ENCODE measurements around the gene CREB5. TPM values are rescaled to one million over a fixed set of nuclear protein-coding genes. Genes with fewer than 3 reads are reported as not detected.

The CREB5 gene
- total RNA-seq, 1 experiment from 2014 or later = 0.49 TPM

GRCh38 chr7:28748933-28749584 lies 336.7 kb downstream of the CREB5 start:
- Histone ChIP-seq H3K9ac (ENCODE audit: low read length) (no peak overlapping the region), H3K4me1 (ENCODE audit: control insufficient read depth in 1 of 2, insufficient read depth in 2 of 2, low read length in 2 of 2) (peaks cover 9 to 13% of the 10 kb centered on the region in 2 experiments), H3K36me3 (ENCODE audit: control insufficient read depth in 1 of 2, insufficient read depth in 2 of 2, low read length in 2 of 2) (no peaks in the 10 kb centered on the region), H3K79me2 (ENCODE audit: insufficient read depth, low read length) (no peaks in the 10 kb centered on the region), H3K4me3 (replicated peaks in 1 of 2; ENCODE audit: low read depth in 1 of 2, low read length in 2 of 2) (no peak overlapping the region), H4K20me1 (ENCODE audit: insufficient read depth) (no peaks in the 10 kb centered on the region), H3K27ac (ENCODE audit: low read depth, low read length) (no peak overlapping the region), H3K4me2 (ENCODE audit: low read length) (peak overlapping the region; percentile 35), H3K27me3 (ENCODE audit: insufficient read depth, low read length) (peaks cover 7% of the 10 kb centered on the region; the same call in 1 of the 2 replicates), H3K9me3 (ENCODE audit: control insufficient read depth in 1 of 2, insufficient read depth in 1 of 2, low read depth in 1 of 2, low read length in 2 of 2) (no peaks in the 10 kb centered on the region), H3K9me2 (ENCODE audit: insufficient read depth) (no peaks in the 10 kb centered on the region), H2AFZ (ENCODE audit: low read depth, low read length, poor library complexity, severe bottlenecking) (peak overlapping the region; percentile 67)
- intact Hi-C loops (cut with micrococcal nuclease) = no loop called here
- no TSS peak for BruUV-seq (replicated peaks)
- ATAC-seq (peak; percentile 97), DNase-seq (ENCODE audit: low read depth, low spot score) (peak; percentile 38)
- POLR2A ChIA-PET = no interaction called here
- TF ChIP-seq EGR1 (IDR thresholded peaks at IDR 0.05; ENCODE audit: low read depth) (no peak), YY1 (IDR thresholded peaks at IDR 0.05; ENCODE audit: extremely low read depth, insufficient replicate concordance, low read depth, low read length) (no peak), ELF1 (IDR thresholded peaks at IDR 0.05; ENCODE audit: borderline replicate concordance, low read depth) (no peak), EZH2 (IDR thresholded peaks at IDR 0.05) (no peak), MAX (IDR thresholded peaks at IDR 0.05) (peak; percentile 72), JUND (IDR thresholded peaks at IDR 0.05) (peak; percentile 57; the same call in 1 of the 2 replicates), CBX3 (IDR thresholded peaks at IDR 0.05; ENCODE audit: low read depth) (0 out of 2 replicates have a peak, but pooled peaks have one; percentile 52), ZFX (IDR thresholded peaks at IDR 0.05) (no peak), TCF7L2 (IDR thresholded peaks at IDR 0.05; ENCODE audit: borderline replicate concordance, extremely low read depth, insufficient read depth, insufficient read length) (peak; percentile 23), SP1 (IDR thresholded peaks at IDR 0.05; ENCODE audit: low read depth) (peak; percentile 33; the same call in 1 of the 2 replicates), ZBTB33 (IDR thresholded peaks at IDR 0.05; ENCODE audit: extremely low read depth, insufficient replicate concordance, low read length) (peak; percentile 23), CTCF (IDR thresholded peaks at IDR 0.05 in 2 of 3, conservative IDR thresholded peaks at IDR 0.05 in 1 of 3; ENCODE audit: borderline replicate concordance in 1 of 3, insufficient read depth in 1 of 3, low read depth in 2 of 3, low read length in 2 of 3) (no peak), POLR2AphosphoS5 (IDR thresholded peaks at IDR 0.05; ENCODE audit: low read depth, low read length) (no peak), SIN3A (IDR thresholded peaks at IDR 0.05; ENCODE audit: low read depth) (no peak), SRF (IDR thresholded peaks at IDR 0.05; ENCODE audit: low read depth) (no peak), FOSL1 (IDR thresholded peaks at IDR 0.05; ENCODE audit: low read depth) (peak; percentile 48; the same call in 1 of the 2 replicates), RAD21 (IDR thresholded peaks at IDR 0.05; ENCODE audit: low read depth) (peak; percentile 40), ATF3 (IDR thresholded peaks at IDR 0.05) (no peak), EZH2phosphoT487 (IDR thresholded peaks at IDR 0.05; ENCODE audit: borderline replicate concordance) (no peak), ZNF274 (IDR thresholded peaks at IDR 0.05; ENCODE audit: low read depth, low read length) (no peak)
- CTCF ChIA-PET = interaction anchor here (1.1 kb wide), 1 partner anchor 14 kb away, joined by 3 read pairs; no protein-coding TSS in a partner anchor
- RAD21 ChIA-PET (ENCODE audit: low non-redundant PET in 1 of 2, low total read pairs in 2 of 2, uncharacterized antibody in 2 of 2, unreplicated experiment in 2 of 2) = no interaction called here
